LNCaP clone FGC (cell line): Measurements from ENCODE around the gene GSK3B.

ENCODE experiments used
- DNase-seq: peaks from one replicate; pipeline ENCODE4 v3.0.0-alpha.2; 2011; ENCODE audit warnings: low read depth
- H3K4me3 ChIP-seq: 2 replicates; pipeline ENCODE4 v1.5.1; 2011; ENCODE audit warnings: mild to moderate bottlenecking, low read depth, low read length, control low read depth
- CTCF ChIP-seq: IDR thresholded peaks from 2 replicates; pipeline ENCODE4 v1.5.1; 2012; ENCODE audit warnings: mild to moderate bottlenecking; ENCODE audit not compliant: control insufficient read depth, insufficient read depth; ENCODE audit errors: extremely low read depth

GSK3B gene

GRCh38 chr3:119829420-119829819, 264.8 kb downstream of the GSK3B start:
- H3K4me3 ChIP-seq: no peak overlapping the region
- DNase-seq: no peak
- no peak for TF ChIP-seq CTCF

GRCh38 chr3:119826711-119827608, 267.3 kb downstream of the GSK3B start:
- H3K4me3 ChIP-seq: no peak overlapping the region
- no peak for TF ChIP-seq CTCF
- DNase-seq: no peak

GRCh38 chr3:119825820-119826219, 268.4 kb downstream of the GSK3B start:
- TF ChIP-seq CTCF: no peak
- no peak overlapping the region for H3K4me3 ChIP-seq
- DNase-seq: no peak

DNA sequence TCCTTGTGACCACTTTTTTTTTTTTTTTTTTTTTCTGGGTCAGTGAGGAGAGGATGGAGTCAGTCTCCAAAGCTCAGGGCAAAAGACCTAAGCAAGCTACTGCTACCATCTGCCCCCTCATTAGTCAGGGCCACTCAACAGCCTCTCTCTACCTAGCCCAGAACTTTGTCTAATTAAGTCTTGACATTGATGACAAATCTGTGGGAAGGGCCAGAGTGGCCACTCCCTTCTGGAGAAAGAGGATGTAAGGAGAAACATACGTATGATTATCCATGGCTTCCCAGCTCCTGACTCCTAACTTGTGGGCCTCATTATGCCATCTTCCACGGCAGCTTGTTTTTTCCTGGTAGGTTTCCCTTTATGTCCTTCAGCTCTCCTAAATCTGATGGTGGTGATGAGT, 274.4 kb downstream of the GSK3B start:
- DNase-seq: no peak
- no peak for TF ChIP-seq CTCF

DNA sequence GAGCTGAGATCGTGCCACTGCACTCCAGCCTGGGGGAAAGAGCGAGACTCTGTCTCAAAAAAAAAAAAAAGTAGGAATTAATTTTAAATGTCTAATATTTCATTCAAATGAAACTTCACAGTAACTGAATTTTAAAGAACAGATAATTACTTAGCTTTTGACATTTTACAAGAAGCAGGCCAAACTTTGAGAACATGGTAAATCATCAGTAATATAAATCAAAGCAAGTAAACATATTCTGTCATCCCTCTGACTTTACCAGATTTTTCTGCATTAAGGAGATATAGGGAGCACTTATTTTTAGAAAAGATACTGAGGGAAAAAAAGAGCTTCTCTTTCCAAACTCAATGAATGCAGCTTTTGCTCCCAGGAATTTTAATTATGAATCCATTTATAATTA, 275.3 kb downstream of the GSK3B start:
- TF ChIP-seq CTCF: no peak
- H3K4me3 ChIP-seq: no peak overlapping the region
- DNase-seq: no peak

More for the DNA sequence above, 274.4 kb downstream of the GSK3B start:
- no peak overlapping the region for H3K4me3 ChIP-seq

DNA sequence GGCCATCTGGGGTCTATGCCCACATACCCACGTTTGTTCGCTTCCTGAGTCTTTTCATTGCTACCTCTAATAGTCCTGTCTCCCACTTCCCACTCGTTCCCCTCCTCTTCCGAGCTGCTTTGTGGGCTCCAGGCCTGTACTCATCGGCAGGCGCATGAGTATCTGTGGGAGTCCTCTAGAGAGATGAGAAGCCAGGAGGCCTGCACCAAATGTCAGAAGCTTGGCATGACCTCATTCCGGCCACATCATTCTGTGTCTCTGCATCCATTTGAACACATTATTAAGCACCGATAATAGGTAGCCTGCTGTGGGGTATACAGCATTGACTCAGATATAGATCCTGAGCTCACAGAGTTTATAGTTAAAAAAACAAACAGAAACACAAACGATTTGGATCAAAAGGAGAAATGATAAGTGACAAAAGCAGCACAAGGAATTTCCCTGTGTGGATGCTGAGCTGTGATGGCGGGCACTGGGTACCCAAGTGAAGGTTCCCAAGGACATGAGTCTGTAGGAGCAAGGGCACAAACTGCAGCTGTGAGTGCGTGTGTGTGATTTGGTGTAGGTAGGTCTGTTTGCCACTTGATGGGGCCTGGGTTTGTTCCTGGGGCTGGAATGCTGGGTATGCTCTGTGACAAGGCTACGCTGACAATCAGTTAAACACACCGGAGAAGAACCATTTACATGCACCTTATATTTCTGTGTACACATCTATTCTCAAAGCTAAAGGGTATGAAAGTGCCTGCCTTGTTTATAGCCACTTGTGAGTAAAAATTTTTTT, 276.5 kb downstream of the GSK3B start:
- H3K4me3 ChIP-seq: no peak overlapping the region
- DNase-seq: no peak
- TF ChIP-seq CTCF: no peak

DNA sequence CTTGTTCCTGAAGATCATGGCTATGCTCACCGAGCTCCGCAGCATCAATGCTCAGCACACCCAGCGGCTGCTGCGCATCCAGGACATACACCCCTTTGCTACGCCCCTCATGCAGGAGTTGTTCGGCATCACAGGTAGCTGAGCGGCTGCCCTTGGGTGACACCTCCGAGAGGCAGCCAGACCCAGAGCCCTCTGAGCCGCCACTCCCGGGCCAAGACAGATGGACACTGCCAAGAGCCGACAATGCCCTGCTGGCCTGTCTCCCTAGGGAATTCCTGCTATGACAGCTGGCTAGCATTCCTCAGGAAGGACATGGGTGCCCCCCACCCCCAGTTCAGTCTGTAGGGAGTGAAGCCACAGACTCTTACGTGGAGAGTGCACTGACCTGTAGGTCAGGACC, 277.2 kb downstream of the GSK3B start:
- no peak overlapping the region for H3K4me3 ChIP-seq
- no peak for DNase-seq
- TF ChIP-seq CTCF: no peak
